Stimulated activated CD8-positive, alpha-beta memory T cell treated with anti-CD3 and anti-CD28 coated beads, Interleukin-7, amount 100 ng/mL, for 48 hours (primary cell): ENCODE data around the gene GLCE.
"Not testable (repeated sequence)": the region's sequence is repeated elsewhere in the genome, so short reads cannot be mapped to it uniquely, and the experiment has no call there.

Source experiments
- DNase-seq, 2 donors: peaks; one replicate each; pipeline ENCODE4 v3.0.0-alpha.2; 2020; ENCODE audit warnings: low read depth in 1 of 2; ENCODE audit errors: extremely low read depth in 1 of 2

The GLCE gene

GRCh38 chr15:69134791-69135190 lies 25.6 kb upstream of the GLCE start:
- no peak for DNase-seq

DNA sequence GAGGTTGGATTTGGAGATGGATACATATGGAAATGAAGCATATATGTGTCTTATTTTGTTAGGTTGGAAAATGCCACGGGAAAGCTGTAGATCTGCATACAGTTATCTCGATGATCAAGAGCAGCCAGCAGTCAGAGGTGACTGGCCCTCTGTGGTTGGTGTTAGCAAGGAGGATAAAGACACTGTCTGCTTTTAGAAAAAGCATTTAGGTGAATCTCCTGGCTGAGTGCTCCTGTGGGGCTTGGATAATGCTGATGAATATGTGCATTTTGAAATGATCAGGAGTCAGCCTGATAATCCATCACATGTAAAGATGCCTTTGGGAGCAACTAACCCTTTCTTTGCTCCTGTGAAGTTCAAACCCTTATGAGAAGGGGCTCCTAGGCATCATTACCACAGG lies 24.9 kb upstream of the GLCE start:
- DNase-seq: no peak

DNA sequence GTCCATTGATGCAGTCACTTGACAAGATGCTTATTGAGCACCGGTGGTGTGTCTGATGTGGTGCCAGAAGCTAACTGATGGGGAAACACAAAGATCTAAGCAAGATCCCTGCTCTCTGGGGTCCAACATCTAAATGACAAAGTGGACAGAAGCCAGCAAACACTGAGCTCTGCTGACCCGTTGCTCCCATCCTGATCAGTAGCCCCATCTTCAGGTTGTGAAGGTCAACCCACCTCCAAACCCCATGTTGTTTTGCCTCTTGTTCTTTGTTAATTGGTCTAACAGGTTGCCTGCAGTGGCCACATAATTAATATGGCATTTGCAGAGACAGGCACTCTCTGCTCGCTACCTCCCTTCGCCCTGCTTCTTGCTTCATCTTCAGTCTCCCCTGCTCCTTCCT lies 21.5 kb upstream of the GLCE start:
- no peak for DNase-seq

- DNase-seq: no peak
Measured at GRCh38 chr15:69140306-69140705, 20.1 kb upstream of the GLCE start.

DNA sequence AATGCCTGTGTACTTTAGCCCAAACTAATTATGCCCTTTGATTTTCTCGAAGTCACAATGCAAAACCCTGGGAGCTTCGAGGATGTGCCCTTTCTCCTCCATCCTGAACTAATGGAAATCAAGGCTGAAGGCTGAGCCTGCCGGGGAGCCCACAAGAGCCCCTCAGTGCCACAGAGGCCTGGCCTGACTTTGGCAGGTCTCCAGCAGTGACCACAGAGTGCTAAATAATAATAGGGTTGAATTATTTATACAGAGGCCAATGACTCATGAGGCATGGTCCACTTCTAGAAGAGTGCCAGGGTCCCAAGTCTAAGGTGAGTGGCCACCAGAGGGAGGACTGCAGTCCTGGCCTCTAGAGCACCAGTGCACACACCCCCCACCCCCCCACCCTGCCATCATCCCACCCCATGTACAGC lies 19.1 kb upstream of the GLCE start:
- DNase-seq: no peak

GRCh38 chr15:69141833-69142232 lies 18.6 kb upstream of the GLCE start:
- no peak for DNase-seq

DNA sequence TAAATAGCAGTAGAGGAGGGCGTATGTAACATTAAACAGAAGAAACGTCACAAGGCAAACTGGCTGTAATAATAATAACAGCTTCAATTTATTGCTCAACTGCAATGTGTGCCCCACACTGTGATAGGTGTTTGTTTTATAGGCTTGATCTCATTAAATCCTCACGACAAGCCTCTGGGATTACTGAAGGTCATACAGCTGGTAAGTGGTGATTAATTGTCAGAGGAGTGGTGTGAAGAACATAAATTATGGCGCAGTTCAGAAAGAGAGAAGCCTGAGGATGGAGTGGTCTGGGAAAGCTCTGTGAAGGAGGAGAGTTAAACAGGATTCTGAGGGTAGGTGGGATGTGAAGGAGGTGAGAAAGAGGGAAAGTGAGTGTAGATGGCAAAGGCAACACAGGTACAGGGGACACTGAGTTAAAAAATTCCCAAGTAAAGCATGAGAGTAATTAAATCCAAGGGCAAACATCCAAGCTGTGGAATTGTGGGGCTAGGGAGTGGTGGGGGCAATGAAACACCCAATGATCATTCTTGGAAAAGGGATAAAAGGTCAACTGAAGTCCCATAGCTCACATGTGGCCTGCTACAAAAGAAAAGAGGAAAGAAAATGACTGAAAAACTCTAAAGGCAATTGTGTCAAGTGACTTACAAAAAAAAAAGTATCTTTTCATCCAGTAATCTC lies 16.5 kb upstream of the GLCE start:
- no peak for DNase-seq

DNA sequence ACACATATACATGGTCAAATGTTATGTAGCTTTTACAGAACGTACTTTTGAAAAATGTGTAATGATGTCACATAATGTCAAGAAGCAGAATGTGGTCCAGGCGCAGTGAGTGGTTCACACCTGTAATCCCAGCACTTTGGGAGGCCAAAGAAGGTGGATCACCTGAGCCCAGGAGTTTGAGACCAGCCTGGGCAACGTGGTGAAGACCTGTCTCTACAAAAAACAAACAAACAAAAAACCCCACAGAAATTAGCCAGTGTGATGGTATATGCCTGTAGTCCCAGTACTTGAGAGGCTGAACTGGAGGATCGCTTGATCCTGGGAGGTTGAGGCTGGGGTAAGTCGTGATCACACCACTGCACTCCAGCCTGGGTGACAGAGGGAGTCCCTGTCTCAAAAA lies 15.9 kb upstream of the GLCE start:
- no peak for DNase-seq

- no peak for DNase-seq
Measured at GRCh38 chr15:69145149-69145693, 15.2 kb upstream of the GLCE start.

DNA sequence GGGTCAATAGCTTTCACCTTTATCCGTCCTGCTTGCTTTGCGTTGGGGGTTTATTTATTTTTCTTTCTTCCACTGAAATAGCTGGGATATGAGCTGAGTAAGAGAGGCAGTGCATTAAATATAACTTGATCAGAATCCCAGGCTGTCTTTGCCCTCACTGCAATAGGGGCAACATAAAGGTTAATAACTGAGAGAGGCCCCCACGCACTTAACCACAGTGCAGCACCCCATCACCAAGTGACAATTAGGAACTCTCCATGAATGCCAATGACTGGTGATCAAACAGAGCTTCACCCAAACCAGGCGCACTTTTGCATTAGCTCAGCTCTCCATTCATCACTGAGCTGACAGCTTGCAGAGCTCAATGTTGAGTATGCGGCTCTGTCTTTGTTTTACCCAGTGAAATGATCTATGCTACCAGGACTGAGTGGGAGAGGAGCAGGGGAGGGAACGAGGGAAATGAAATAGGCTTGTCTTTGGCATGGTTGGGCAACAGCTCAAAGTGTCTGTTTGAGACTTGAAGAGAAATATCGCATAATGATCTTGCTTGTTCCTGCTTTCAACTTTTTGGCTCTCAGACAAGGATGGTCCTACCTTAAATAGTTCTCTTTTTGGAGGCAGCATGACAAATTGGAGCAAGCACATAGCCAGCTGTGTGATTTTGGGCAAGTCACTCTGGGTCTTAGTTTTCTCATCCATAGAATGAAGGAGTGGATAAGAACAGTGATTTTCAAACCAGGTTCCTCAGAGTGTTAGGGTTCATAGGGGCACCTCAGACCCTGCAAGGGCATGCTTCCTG lies 14.5 kb upstream of the GLCE start:
- DNase-seq: no peak

GRCh38 chr15:69146724-69147435 lies 13.6 kb upstream of the GLCE start:
- DNase-seq: no peak

DNA sequence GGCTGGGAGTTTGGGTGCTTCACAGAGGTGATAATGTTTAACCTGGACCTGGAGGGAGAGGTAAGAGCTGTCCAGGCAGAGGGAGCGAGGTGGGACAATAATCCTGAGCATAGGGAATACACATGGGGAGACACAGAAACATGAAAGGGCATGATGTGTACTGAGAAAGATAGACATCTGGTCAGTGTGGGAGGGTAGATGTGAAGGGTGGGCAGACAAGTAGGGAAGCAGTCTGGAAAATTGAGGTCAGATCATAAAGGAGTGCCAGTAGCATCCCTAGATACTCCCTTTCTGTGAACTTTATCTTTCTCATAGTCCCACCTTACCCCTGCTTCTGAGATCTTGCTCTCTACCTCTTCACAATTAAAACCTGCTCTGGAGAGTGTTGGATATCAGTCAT lies 12.0 kb upstream of the GLCE start:
- no peak for DNase-seq

GRCh38 chr15:69149163-69149562 lies 11.3 kb upstream of the GLCE start:
- DNase-seq: no peak

- no peak for DNase-seq
Measured at GRCh38 chr15:69149803-69150202, 10.6 kb upstream of the GLCE start.

DNA sequence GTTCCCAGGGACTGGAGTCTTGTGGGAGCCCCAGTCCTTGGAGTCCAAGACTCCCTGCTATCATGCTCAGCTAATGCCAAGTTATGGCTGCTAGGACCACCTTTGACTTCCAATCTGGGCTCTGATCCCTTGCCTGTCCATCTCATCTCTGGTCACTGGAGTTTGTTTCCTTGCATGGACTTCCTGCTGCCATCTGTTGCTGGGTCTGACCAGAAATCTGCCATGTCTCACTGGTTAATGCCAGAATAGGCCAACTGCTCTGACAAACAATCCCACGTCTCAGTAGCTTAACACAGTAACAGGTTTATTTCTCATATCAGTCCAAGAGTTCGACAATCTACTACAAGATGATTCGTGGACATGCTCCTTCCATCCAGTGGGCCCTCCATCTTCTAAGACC lies 10.1 kb upstream of the GLCE start:
- no peak for DNase-seq

GRCh38 chr15:69150841-69151240 lies 9.6 kb upstream of the GLCE start:
- DNase-seq: no peak

- no peak for DNase-seq
Measured at GRCh38 chr15:69153046-69153445, 7.4 kb upstream of the GLCE start.

GRCh38 chr15:69153587-69153986 lies 6.8 kb upstream of the GLCE start:
- DNase-seq: not testable (repeated sequence)

- no peak for DNase-seq
Measured at GRCh38 chr15:69154078-69154477, 6.4 kb upstream of the GLCE start.

GRCh38 chr15:69154684-69155083 lies 5.8 kb upstream of the GLCE start:
- DNase-seq: no peak

- no peak for DNase-seq
Measured at GRCh38 chr15:69156736-69157381, 3.6 kb upstream of the GLCE start.
